DOHH2 (cell line): Measurements from ENCODE around the gene NHP2.

Experiments used
- CTCF ChIP-seq: fragments of 200-600 bp; sonication (generic); IDR thresholded peaks from one replicate; pipeline ENCODE4 v1.5.1; 2014; ENCODE audit warnings: antibody characterized with exemption, mild to moderate bottlenecking, low read depth, low read length; ENCODE audit not compliant: poor library complexity, severe bottlenecking
- EZH2phosphoT487 ChIP-seq: fragments of 200-600 bp; sonication (generic); IDR thresholded peaks from 2 replicates; pipeline ENCODE4 v1.6.1; 2017; ENCODE audit warnings: borderline replicate concordance, mild to moderate bottlenecking, antibody characterized with exemption, low read length, moderate library complexity, mixed read lengths

DNA sequence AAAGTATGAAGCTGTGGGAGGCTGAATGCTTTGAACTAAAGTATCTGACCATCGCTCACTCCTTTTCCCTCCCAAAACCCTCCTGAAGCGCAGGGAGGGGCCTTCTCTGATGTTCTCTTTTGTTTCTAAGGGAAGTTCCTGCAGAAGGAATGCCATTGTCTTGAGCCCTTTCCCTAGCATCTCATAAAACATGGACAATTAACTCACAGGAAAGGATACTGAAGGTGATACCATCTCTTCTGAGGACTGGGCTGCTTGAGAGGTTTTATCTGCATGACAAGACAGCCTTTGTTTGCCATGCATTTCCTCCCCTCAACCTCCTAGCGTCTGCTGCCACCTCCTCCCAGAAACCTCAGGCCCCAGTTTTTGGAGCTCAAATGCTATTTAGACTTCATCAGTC is 27.1 kb downstream of the NHP2 start:
- TF ChIP-seq CTCF: no peak
- no peak for TF ChIP-seq EZH2phosphoT487
